HepG2 (cell line): Measurements from ENCODE around the gene ARHGAP23. TPM values are rescaled to one million over a fixed set of nuclear protein-coding genes. Genes with fewer than 3 reads are reported as not detected.

Experiments
- CHD2 ChIP-seq: IDR thresholded peaks from 2 replicates; pipeline ENCODE4 v1.6.1; 2011; ENCODE audit warnings: low read depth, low read length, improper control_type of control experiment
- EHMT2 ChIP-seq: fragments of 200-600 bp; sonication (generic); IDR thresholded peaks from 2 replicates; pipeline ENCODE4 v1.7.0; 2017; ENCODE audit warnings: antibody characterized with exemption, low read depth, low read length, borderline replicate concordance
- ETV6 ChIP-seq: sonication (generic); formaldehyde crosslinking; conservative IDR thresholded peaks from 2 replicates; pipeline ENCODE4 v1.4.0; 2020; ENCODE audit warnings: missing genetic modification reagents
- FOXK1 ChIP-seq: sonication (generic); formaldehyde crosslinking; IDR thresholded peaks from 2 replicates; pipeline ENCODE4 v1.4.0; 2020; ENCODE audit warnings: low read depth, missing genetic modification reagents, borderline replicate concordance
- HDAC1 ChIP-seq: sonication (generic); formaldehyde crosslinking; IDR thresholded peaks from 2 replicates; pipeline ENCODE4 v1.5.1; 2020; ENCODE audit warnings: mild to moderate bottlenecking, missing genetic modification reagents
- HMGA1 ChIP-seq: sonication (generic); formaldehyde crosslinking; conservative IDR thresholded peaks from 2 replicates; pipeline ENCODE4 v1.4.0; 2020; ENCODE audit warnings: missing genetic modification reagents
- PCBP2 ChIP-seq: fragments of 200-400 bp; formaldehyde crosslinking; optimal IDR thresholded peaks from 2 replicates; pipeline ENCODE3; 2018; ENCODE audit warnings: low read length, low read depth; ENCODE audit not compliant: poor library complexity, severe bottlenecking
- STAT6 ChIP-seq: sonication (generic); formaldehyde crosslinking; IDR thresholded peaks from 2 replicates; pipeline ENCODE4 v1.4.0; 2020; ENCODE audit warnings: missing genetic modification reagents, mild to moderate bottlenecking, borderline replicate concordance
- ZNF251 ChIP-seq: sonication (generic); formaldehyde crosslinking; IDR thresholded peaks from 2 replicates; pipeline ENCODE4 v1.9.0; 2021; ENCODE audit warnings: mild to moderate bottlenecking, missing genetic modification reagents
- ZNF263 ChIP-seq: sonication (generic); formaldehyde crosslinking; IDR thresholded peaks from 2 replicates; pipeline ENCODE4 v1.4.0; 2020; ENCODE audit warnings: missing genetic modification reagents
- ZNF407 ChIP-seq: sonication (generic); formaldehyde crosslinking; IDR thresholded peaks from one replicate; pipeline ENCODE4 v1.5.1; 2020; ENCODE audit warnings: mild to moderate bottlenecking, missing genetic modification reagents; ENCODE audit errors: not compliant biosample characterization
- ZNF432 ChIP-seq: sonication (generic); formaldehyde crosslinking; IDR thresholded peaks from 2 replicates; pipeline ENCODE4 v1.5.0; 2020; ENCODE audit warnings: missing genetic modification reagents, mild to moderate bottlenecking, borderline replicate concordance
- ZNF567 ChIP-seq: sonication (generic); formaldehyde crosslinking; IDR thresholded peaks from 2 replicates; pipeline ENCODE4 v1.8.1; 2023; ENCODE audit warnings: mild to moderate bottlenecking, missing genetic modification reagents, borderline replicate concordance
- ZNF724P ChIP-seq: sonication (generic); formaldehyde crosslinking; IDR thresholded peaks from 2 replicates; pipeline ENCODE4 v1.8.0; 2022; ENCODE audit warnings: missing genetic modification reagents, borderline replicate concordance
- ZNF883 ChIP-seq: sonication (generic); formaldehyde crosslinking; IDR thresholded peaks from 2 replicates; pipeline ENCODE4 v1.5.1; 2020; ENCODE audit warnings: mild to moderate bottlenecking, missing genetic modification reagents; ENCODE audit errors: not compliant biosample characterization
- polyA plus RNA-seq, 8 experiments: library from polyadenylated mRNA; depleted of rRNA in 3 of 8; stranded (reverse) in 7 of 8; unstranded in 1 of 8; fragments of >200 nt; fragmentation: Illumina TruSeq in 4 of 8; extraction: Trizol in 4 of 8; gene quantifications; 2 replicates each; pipeline versions ENCODE4 v1.2.1 to v1.2.3, GENCODE V29; 2011 to 2016; ENCODE audit warnings: low read depth in 4 of 8, missing spikeins in 1 of 8, mixed read lengths in 1 of 8; ENCODE audit not compliant: insufficient read depth in 1 of 8
- total RNA-seq, 5 experiments: library from RNA; depleted of rRNA; stranded (reverse); fragments of >200 nt; fragmentation: Illumina TruSeq; extraction: Trizol; gene quantifications; 2 replicates each; pipeline ENCODE4 v1.2.3, GENCODE V29; 2016; ENCODE audit warnings: low read depth in 1 of 5
- TF ChIP-seq, protein P1 (sequence below): sonication (generic); formaldehyde crosslinking; IDR thresholded peaks from 2 replicates; pipeline ENCODE4 v1.8.1; 2023; ENCODE audit warnings: missing genetic modification reagents, inconsistent platforms, borderline replicate concordance

The ARHGAP23 gene
- total and polyA plus RNA-seq, 2 of the 13 experiments (the other 11 are each of a cell fraction or from before 2014, with no cell fraction given) = 0.03 TPM; not detected in 1

GRCh38 chr17:38557836-38558727 is 129.8 kb downstream of the ARHGAP23 start (continued):
- TF ChIP-seq ETV6 (CRISPR knock-in tag) (no peak; the same call in 1 of the 2 replicates), PCBP2 (no peak), ZNF263 (CRISPR knock-in tag) (no peak), ZNF432 (CRISPR knock-in tag) (no peak), CHD2 (no peak; the same call in 1 of the 2 replicates), HDAC1 (CRISPR knock-in tag) (0 out of 2 replicates have a peak, but pooled peaks have one; percentile 20), ZNF407 (CRISPR knock-in tag) (no peak), ZNF567 (peak; percentile 81; the same call in 1 of the 2 replicates), FOXK1 (peak; percentile 32; the same call in 1 of the 2 replicates), STAT6 (CRISPR knock-in tag) (no peak), HMGA1 (CRISPR knock-in tag) (no peak), EHMT2 (no peak), ZNF251 (no peak), ZNF724P (peak; percentile 82), ZNF883 (peak; percentile 77)
- TF ChIP-seq, protein P1, sequence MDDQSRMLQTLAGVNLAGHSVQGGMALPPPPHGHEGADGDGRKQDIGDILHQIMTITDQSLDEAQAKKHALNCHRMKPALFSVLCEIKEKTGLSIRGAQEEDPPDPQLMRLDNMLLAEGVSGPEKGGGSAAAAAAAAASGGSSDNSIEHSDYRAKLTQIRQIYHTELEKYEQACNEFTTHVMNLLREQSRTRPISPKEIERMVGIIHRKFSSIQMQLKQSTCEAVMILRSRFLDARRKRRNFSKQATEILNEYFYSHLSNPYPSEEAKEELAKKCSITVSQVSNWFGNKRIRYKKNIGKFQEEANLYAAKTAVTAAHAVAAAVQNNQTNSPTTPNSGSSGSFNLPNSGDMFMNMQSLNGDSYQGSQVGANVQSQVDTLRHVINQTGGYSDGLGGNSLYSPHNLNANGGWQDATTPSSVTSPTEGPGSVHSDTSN (CRISPR knock-in tag) = no peak
